CD4-positive, alpha-beta T cell (primary cell): ENCODE results near the gene SCO2. TPM values are rescaled to one million over a fixed set of nuclear protein-coding genes. Genes with fewer than 3 reads are reported as not detected.
A peak's percentile ranks its signal among the peaks of the same experiment; 100 is the strongest.

Experiments used
- ATAC-seq: fragments of 200-7000 bp; cut with Tn5 transposase; one replicate; pipeline ENCODE4 v1.10.0; 2022; ENCODE audit warnings: mild to moderate bottlenecking; ENCODE audit not compliant: poor library complexity
- CTCF ChIA-PET: fragments of 350-600 bp; sonication (Branson Sonifier 250); formaldehyde crosslinking; loops from one replicate; lab custom pipeline; 2021; ENCODE audit warnings: antibody characterized with exemption, inconsistent platforms; lab: Charles Lee
- POLR2A ChIA-PET: fragments of 350-600 bp; sonication (Branson Sonifier 250); formaldehyde crosslinking; loops from one replicate; lab custom pipeline; 2021; ENCODE audit warnings: antibody characterized with exemption, inconsistent platforms; lab: Charles Lee
- DNase-seq, 14 experiments: peaks; one replicate each; pipeline ENCODE4 v3.0.0-alpha.2; 2013 to 2020; ENCODE audit warnings: mixed read lengths in 2 of 14
- H3K27ac ChIP-seq, 2 donors: one replicate each; pipeline versions ENCODE4 v1.5.1 to v1.7.0; 2013; ENCODE audit warnings: low read length in 2 of 2, low read depth in 1 of 2, mild to moderate bottlenecking in 1 of 2
- H3K27me3 ChIP-seq, 2 experiments: 1 replicate in 1 of 2; 2 replicates in 1 of 2; pipeline versions ENCODE4 v1.6.1 to v1.7.0; 2013; ENCODE audit warnings: low read length in 2 of 2, control low read depth in 1 of 2, mild to moderate bottlenecking in 1 of 2, moderate library complexity in 1 of 2; ENCODE audit not compliant: insufficient read depth in 2 of 2, control insufficient read depth in 1 of 2
- H3K36me3 ChIP-seq: one replicate; pipeline ENCODE4 v1.6.1; 2013; ENCODE audit warnings: low read length, control low read depth; ENCODE audit not compliant: insufficient read depth
- H3K4me1 ChIP-seq: one replicate; pipeline ENCODE4 v1.6.1; 2013; ENCODE audit warnings: low read length, control low read depth; ENCODE audit not compliant: insufficient read depth
- H3K4me3 ChIP-seq: one replicate; pipeline ENCODE4 v1.5.1; 2013; ENCODE audit warnings: mild to moderate bottlenecking, low read length, moderate library complexity
- H3K9me3 ChIP-seq, 2 experiments: 1 replicate in 1 of 2; 2 replicates in 1 of 2; pipeline versions ENCODE4 v1.6.1 to v1.7.0; 2013; ENCODE audit warnings: low read length in 2 of 2, mild to moderate bottlenecking in 2 of 2, control low read depth in 1 of 2, moderate library complexity in 1 of 2; ENCODE audit not compliant: control insufficient read depth in 1 of 2, insufficient read depth in 1 of 2
- H3K27ac Mint-ChIP-seq: one replicate; pipeline ENCODE4 v1.8.0; 2020; ENCODE audit warnings: mixed read lengths
- H3K27me3 Mint-ChIP-seq: one replicate; pipeline ENCODE4 v1.8.0; 2021; ENCODE audit warnings: mixed read lengths
- H3K36me3 Mint-ChIP-seq: one replicate; pipeline ENCODE4 v1.8.0; 2021; ENCODE audit warnings: low read depth, mixed read lengths
- H3K4me1 Mint-ChIP-seq: one replicate; pipeline ENCODE4 v1.8.0; 2021; ENCODE audit warnings: low read depth, mixed read lengths
- H3K4me3 Mint-ChIP-seq: one replicate; pipeline ENCODE4 v1.8.0; 2020; ENCODE audit warnings: mild to moderate bottlenecking, mixed read lengths
- H3K9me3 Mint-ChIP-seq: one replicate; pipeline ENCODE4 v1.8.0; 2020; ENCODE audit warnings: mixed read lengths
- intact Hi-C, 2 experiments: fragments of 100-400 bp; cut with DNase I in 1 of 2; cut with micrococcal nuclease in 1 of 2; formaldehyde crosslinking; loops; one replicate each; pipeline versions ENCODE4 v1.15.1 to v1.9.0; 2023 to 2025; cut with DNase I, micrococcal nuclease
- total RNA-seq, 174 experiments: library from RNA in 2 of 174; stranded (reverse) in 2 of 174; gene quantifications; one replicate each; pipeline ENCODE4 v1.2.3 and lab custom pipeline; 2021 to 2026
- TF ChIP-seq, protein P1 (sequence below): fragments of 200-600 bp; IDR thresholded peaks from one replicate; pipeline ENCODE4 v1.8.0; 2022; ENCODE audit warnings: antibody characterized with exemption, mild to moderate bottlenecking

Gene SCO2
- total RNA-seq, 2 experiments from 2014 or later: 0.61 to 5.6 TPM

DNA sequence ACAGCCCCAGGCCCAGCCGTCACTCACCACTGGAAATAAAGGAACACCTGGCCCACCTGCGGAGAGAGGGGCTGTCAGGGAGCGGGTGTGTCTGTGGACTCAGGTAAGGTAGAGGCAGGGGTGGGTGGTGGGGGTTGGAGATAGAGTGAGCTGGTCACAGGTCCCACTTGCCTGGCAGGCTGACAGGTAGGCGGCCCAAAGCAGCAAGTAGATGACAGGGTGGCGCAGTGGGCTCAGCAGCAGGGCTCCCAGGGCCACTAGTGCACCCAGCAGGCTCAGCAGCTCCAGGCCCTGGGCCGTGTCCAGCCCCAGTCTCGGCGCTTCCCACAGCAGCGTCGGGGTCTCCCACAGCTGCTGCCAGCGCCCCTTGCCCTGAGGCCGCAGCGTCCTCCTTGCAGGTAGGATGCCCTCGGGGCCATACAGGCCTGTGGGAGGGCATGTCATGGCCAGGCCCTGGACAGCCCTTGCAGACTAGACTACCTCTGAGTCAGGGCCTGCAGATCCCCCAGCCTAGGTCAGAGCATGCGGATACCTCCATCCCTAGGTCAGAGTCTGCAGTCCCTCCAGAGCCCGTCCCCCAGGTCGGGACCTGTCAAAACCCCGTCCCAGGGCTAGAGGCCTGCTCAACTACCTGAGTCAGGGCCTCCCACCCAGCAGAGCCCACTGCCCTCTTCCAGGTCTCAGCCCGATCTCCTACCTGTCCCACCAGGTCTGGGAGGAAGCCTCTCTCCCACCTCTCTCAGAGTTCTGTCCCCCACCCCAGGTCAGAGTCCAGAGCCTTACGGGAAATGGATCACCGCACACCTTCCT is 18.6 kb downstream of the SCO2 start:
- Histone ChIP-seq H3K27ac (peak overlapping the region; percentile 89 to 92), H3K9me3 (no peaks in the 10 kb centered on the region), H3K4me3 (peak overlapping the region; percentile 92), H3K27me3 (no peaks in the 10 kb centered on the region), H3K36me3 (peaks cover 37% of the 10 kb centered on the region), H3K4me1 (peaks cover 38% of the 10 kb centered on the region)
- ATAC-seq: no peak
- TF ChIP-seq, protein P1, sequence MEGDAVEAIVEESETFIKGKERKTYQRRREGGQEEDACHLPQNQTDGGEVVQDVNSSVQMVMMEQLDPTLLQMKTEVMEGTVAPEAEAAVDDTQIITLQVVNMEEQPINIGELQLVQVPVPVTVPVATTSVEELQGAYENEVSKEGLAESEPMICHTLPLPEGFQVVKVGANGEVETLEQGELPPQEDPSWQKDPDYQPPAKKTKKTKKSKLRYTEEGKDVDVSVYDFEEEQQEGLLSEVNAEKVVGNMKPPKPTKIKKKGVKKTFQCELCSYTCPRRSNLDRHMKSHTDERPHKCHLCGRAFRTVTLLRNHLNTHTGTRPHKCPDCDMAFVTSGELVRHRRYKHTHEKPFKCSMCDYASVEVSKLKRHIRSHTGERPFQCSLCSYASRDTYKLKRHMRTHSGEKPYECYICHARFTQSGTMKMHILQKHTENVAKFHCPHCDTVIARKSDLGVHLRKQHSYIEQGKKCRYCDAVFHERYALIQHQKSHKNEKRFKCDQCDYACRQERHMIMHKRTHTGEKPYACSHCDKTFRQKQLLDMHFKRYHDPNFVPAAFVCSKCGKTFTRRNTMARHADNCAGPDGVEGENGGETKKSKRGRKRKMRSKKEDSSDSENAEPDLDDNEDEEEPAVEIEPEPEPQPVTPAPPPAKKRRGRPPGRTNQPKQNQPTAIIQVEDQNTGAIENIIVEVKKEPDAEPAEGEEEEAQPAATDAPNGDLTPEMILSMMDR: no peak
- peak overlapping the region; percentile 94 for H3K4me3 Mint-ChIP-seq
- CTCF ChIA-PET: interaction anchor here (2.0 to 3.6 kb wide), 4 partner anchors 19 to 114 kb away, joined by 5 to 42 read pairs (median 16); partner anchors contain the start of genes SCO2 and SYCE3
- no peaks in the 10 kb centered on the region for H3K9me3 Mint-ChIP-seq
- H3K27ac Mint-ChIP-seq: peak overlapping the region; percentile 89
- H3K36me3 Mint-ChIP-seq: peaks cover 15% of the 10 kb centered on the region
- peak in 1 of 14 experiments; percentile 17 for DNase-seq
- H3K4me1 Mint-ChIP-seq: peaks cover 21% of the 10 kb centered on the region
- POLR2A ChIA-PET: interaction anchor here (1.1 to 4.9 kb wide), 12 partner anchors 12 to 115 kb away, joined by 3 to 250 read pairs (median 18); partner anchors contain the start of genes CHKB, SCO2, SYCE3 and TYMP
- intact Hi-C loops: loop anchor here (1.0 to 10.0 kb wide), 5 partner anchors 30 to 162 kb away; partner anchors contain the start of gene PPP6R2 (in 1 of the 2)
- no peaks in the 10 kb centered on the region for H3K27me3 Mint-ChIP-seq

DNA sequence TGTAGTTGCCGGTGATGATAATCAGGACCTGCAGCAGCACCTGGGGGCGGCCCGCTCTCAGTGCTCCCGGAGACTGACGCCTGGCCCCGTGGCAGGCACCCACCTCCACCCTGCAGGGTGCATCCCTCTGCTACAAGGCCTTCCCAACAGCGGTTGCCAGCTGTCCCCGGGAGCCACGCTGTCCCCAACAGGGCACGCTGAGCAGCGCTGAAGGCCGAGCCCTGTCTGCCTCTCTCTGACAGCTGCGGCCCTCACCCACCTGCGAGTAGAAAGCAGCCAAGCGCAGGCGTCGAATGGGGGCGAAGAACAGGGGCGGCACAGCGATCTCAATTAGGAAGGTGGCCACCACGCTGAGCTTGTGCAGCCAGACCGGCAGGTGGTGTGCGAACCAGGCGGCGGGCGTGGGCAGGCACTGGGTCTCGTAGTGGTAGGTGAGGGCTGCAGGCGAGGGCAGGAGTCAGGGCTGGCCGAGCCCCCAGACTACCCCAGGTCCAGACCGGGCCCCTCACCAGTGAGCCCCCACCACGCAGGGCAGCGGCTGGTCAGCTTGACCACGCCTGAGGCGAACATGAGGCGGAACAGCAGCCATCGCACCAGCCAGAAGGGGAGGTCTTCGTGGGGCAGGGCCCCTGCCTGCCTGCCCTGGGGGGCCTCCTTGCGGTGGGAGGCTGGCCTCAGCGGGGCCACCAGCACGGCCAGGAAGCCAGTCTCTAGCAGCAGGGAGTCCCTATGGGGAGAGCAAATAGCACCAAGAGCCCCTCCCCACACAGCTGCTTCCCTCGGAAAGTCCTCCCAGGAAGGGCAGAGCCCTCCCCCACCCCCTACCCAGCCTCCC is 19.4 kb downstream of the SCO2 start:
- peaks cover 38% of the 10 kb centered on the region for H3K4me1 ChIP-seq
- Mint-ChIP-seq H3K27ac (peak overlapping the region; percentile 89), H3K27me3 (no peaks in the 10 kb centered on the region), H3K9me3 (no peaks in the 10 kb centered on the region), H3K4me1 (peaks cover 21% of the 10 kb centered on the region), H3K36me3 (peaks cover 15% of the 10 kb centered on the region), H3K4me3 (peak overlapping the region; percentile 45)
- peak overlapping the region; percentile 2 to 89 for H3K27ac ChIP-seq
- DNase-seq (peak in 1 of 14 experiments; percentile 51), ATAC-seq (no peak)
- no peaks in the 10 kb centered on the region for H3K9me3 ChIP-seq
- peak overlapping the region; percentile 92 for H3K4me3 ChIP-seq
- TF ChIP-seq, protein P1: no peak
- intact Hi-C loops: loop anchor here (2.0 to 10.0 kb wide), 4 partner anchors 29 to 161 kb away; partner anchors contain the start of gene PPP6R2 (in 1 of the 2)
- H3K27me3 ChIP-seq: no peaks in the 10 kb centered on the region
- H3K36me3 ChIP-seq: peaks cover 37% of the 10 kb centered on the region
- POLR2A ChIA-PET: interaction anchor here (1.4 to 4.9 kb wide), 2 partner anchors 19 to 115 kb away, joined by 3 to 250 read pairs; partner anchors contain the start of gene SCO2
- CTCF ChIA-PET: no interaction called here

DNA sequence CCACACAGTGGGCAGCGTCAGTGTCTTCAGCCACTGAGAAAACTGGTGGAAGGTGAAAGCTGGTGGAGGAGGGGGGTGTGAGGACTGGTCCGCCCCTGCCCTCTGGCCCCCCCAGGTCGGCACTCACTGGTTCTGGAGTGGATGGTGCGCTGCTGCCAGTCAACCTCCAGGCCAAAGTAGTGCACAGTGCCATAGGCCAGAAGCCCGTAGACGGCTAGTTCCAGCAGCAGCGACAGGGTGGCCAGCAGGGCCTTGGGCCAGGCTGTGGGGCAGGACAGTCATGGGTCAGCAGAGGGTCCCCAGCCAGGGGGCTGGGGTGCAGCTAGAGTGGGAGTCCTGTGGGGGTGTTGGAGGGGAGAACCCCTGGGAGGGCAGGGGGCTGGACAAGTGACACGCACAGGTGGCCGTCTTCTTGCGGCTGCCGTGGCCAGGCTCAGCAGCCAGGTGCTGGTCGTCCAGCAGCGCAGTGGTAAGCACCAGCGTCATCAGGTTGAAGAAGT is 20.1 kb downstream of the SCO2 start:
- DNase-seq (peak in 1 of 14 experiments; percentile 41), ATAC-seq (no peak)
- H3K9me3 Mint-ChIP-seq: no peaks in the 10 kb centered on the region
- H3K4me3 Mint-ChIP-seq: no peak overlapping the region
- Histone ChIP-seq H3K9me3 (no peaks in the 10 kb centered on the region), H3K36me3 (peaks cover 37% of the 10 kb centered on the region), H3K27ac (no peak overlapping the region), H3K4me1 (peaks cover 38% of the 10 kb centered on the region), H3K27me3 (no peaks in the 10 kb centered on the region), H3K4me3 (no peak overlapping the region)
- TF ChIP-seq, protein P1: no peak
- ChIA-PET POLR2A (interaction anchor here (1.4 kb wide), 1 partner anchor 116 kb away, joined by 3 read pairs; no protein-coding TSS in a partner anchor), CTCF (no interaction called here)
- no peaks in the 10 kb centered on the region for H3K27me3 Mint-ChIP-seq
- H3K4me1 Mint-ChIP-seq: peaks cover 21% of the 10 kb centered on the region
- no peak overlapping the region for H3K27ac Mint-ChIP-seq
- H3K36me3 Mint-ChIP-seq: peaks cover 15% of the 10 kb centered on the region
- intact Hi-C loops: loop anchor here (5.0 to 10.0 kb wide), 3 partner anchors 33 to 161 kb away; partner anchors contain the start of gene PPP6R2 (in 1 of the 2)
